ENCODE results near the gene REC114. TPM values are rescaled to one million over a fixed set of nuclear protein-coding genes. Genes with fewer than 3 reads are reported as not detected.

REC114 gene
- total and polyA plus RNA-seq, 10 of the 15 experiments (the other 5 are each of a cell fraction or from before 2014, with no cell fraction given), result not detected

DNA sequence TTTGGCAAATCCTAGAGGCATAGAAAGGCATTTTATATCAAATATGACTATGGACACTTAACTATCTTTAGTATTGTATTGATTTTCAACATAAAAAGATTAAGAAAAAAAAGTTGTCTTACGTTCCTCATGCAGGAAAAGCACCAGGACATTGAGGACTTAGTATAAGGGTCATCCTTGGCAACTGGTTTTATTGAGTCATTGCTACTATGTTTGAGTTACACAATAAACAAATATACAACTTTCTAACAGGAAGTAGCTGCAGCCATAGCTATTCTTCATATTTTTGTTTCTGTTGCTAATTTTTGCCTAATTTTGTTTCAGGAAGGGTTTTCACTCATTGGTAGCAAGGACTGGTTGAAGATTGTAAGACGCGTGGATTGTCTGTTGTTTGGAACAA is 97.2 kb downstream of the REC114 start:
- H3K9me3 ChIP-seq (replicated peaks; ENCODE audit: control insufficient read depth, insufficient read depth, low read length), result no peaks in the 10 kb centered on the region
- ChIA-PET CTCF (interaction anchor here (0.5 kb wide), 1 partner anchor 79 kb away, joined by 3 read pairs; no protein-coding TSS in a partner anchor), RAD21 (ENCODE audit: unreplicated experiment) (no interaction called here), SMC1A (ENCODE audit: uncharacterized antibody, unreplicated experiment) (interaction anchor here (1.2 kb wide), 1 partner anchor 11 kb away, joined by 3 read pairs; no protein-coding TSS in a partner anchor), POLR2A (no interaction called here)
- no peaks in the 10 kb centered on the region for H3K27me3 ChIP-seq (replicated peaks in 1 of 2; ENCODE audit: control insufficient read depth in 2 of 2, insufficient read depth in 2 of 2, low read length in 1 of 2)
- H3K4me3 ChIP-seq, result no peak overlapping the region
- no peaks in the 10 kb centered on the region for H4K20me1 ChIP-seq (ENCODE audit: control insufficient read depth, insufficient read depth)
- no TSS peak for BruUV-seq (replicated peaks)
- no peak for FAIRE-seq
- H3K27ac ChIP-seq (ENCODE audit: control insufficient read depth, insufficient read depth), result no peak overlapping the region
- H2AFZ ChIP-seq (ENCODE audit: control insufficient read depth, low read depth, low read length), result no peak overlapping the region
- in situ Hi-C loops (cut with MboI), result no loop called here
- TF ChIP-seq, protein P1, sequence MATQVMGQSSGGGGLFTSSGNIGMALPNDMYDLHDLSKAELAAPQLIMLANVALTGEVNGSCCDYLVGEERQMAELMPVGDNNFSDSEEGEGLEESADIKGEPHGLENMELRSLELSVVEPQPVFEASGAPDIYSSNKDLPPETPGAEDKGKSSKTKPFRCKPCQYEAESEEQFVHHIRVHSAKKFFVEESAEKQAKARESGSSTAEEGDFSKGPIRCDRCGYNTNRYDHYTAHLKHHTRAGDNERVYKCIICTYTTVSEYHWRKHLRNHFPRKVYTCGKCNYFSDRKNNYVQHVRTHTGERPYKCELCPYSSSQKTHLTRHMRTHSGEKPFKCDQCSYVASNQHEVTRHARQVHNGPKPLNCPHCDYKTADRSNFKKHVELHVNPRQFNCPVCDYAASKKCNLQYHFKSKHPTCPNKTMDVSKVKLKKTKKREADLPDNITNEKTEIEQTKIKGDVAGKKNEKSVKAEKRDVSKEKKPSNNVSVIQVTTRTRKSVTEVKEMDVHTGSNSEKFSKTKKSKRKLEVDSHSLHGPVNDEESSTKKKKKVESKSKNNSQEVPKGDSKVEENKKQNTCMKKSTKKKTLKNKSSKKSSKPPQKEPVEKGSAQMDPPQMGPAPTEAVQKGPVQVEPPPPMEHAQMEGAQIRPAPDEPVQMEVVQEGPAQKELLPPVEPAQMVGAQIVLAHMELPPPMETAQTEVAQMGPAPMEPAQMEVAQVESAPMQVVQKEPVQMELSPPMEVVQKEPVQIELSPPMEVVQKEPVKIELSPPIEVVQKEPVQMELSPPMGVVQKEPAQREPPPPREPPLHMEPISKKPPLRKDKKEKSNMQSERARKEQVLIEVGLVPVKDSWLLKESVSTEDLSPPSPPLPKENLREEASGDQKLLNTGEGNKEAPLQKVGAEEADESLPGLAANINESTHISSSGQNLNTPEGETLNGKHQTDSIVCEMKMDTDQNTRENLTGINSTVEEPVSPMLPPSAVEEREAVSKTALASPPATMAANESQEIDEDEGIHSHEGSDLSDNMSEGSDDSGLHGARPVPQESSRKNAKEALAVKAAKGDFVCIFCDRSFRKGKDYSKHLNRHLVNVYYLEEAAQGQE (IDR thresholded peaks at IDR 0.05; ENCODE audit: low read depth, low read length), result no peak
- TF ChIP-seq ATF2 (IDR thresholded peaks at IDR 0.05; ENCODE audit: low read length), result no peak
- no peak for TF ChIP-seq MYB (IDR thresholded peaks at IDR 0.05; ENCODE audit: borderline replicate concordance, low read depth, low read length)
- no peak for DNase-seq (ENCODE audit: low read depth, low spot score)
- no peak overlapping the region for H3K4me2 ChIP-seq (ENCODE audit: control insufficient read depth, insufficient read depth)
- ATAC-seq, result no peak
- no peaks in the 10 kb centered on the region for H3K4me1 ChIP-seq (ENCODE audit: control insufficient read depth, insufficient read depth, low read length)
- H3K9ac ChIP-seq (ENCODE audit: control insufficient read depth, insufficient read depth, low read length), result no peak overlapping the region
- intact Hi-C loops (cut with micrococcal nuclease; ENCODE audit: unreplicated experiment), result no loop called here
- WGBS (ENCODE audit: insufficient coverage, insufficient replicate concordance, low lambda C conversion rate, missing lambda C conversion rate), result 75% methylated on average over 3 of the region's 3 CpGs
- H3K79me2 ChIP-seq (ENCODE audit: control insufficient read depth, insufficient read depth, low read length), result no peaks in the 10 kb centered on the region
- H3K36me3 ChIP-seq (ENCODE audit: control insufficient read depth in 2 of 2, insufficient read depth in 2 of 2, low read length in 1 of 2), result no peaks in the 10 kb centered on the region

All from GM12878 (cell line).